Hepatocyte (in vitro differentiated cells): ENCODE data around the gene SCO1. TPM values are rescaled to one million over a fixed set of nuclear protein-coding genes. Genes with fewer than 3 reads are reported as not detected.

ENCODE experiments used
- DNase-seq: peaks from one replicate; pipeline ENCODE4 v3.0.0-alpha.2; 2016; ENCODE audit warnings: low spot score
- H2AFZ ChIP-seq: fragments of 200-600 bp; sonication (generic); 2 replicates; pipeline ENCODE4 v1.6.0; 2016; ENCODE audit warnings: antibody characterized with exemption, mild to moderate bottlenecking
- H3K27ac ChIP-seq: fragments of 200-600 bp; sonication (generic); 2 replicates; pipeline ENCODE4 v1.5.1; 2016; ENCODE audit warnings: mild to moderate bottlenecking
- H3K27me3 ChIP-seq: fragments of 200-600 bp; sonication (generic); 2 replicates; pipeline ENCODE4 v1.6.1; 2016
- H3K36me3 ChIP-seq: fragments of 200-600 bp; sonication (generic); replicated peaks from 2 replicates; pipeline ENCODE4 v1.5.1; 2016; ENCODE audit warnings: low read depth; ENCODE audit not compliant: insufficient read depth
- H3K4me1 ChIP-seq: fragments of 200-600 bp; sonication (generic); 2 replicates; pipeline ENCODE4 v1.5.1; 2016; ENCODE audit warnings: mild to moderate bottlenecking, moderate library complexity; ENCODE audit not compliant: insufficient read depth
- H3K4me2 ChIP-seq: fragments of 200-600 bp; sonication (generic); 2 replicates; pipeline ENCODE4 v1.6.0; 2016
- H3K4me3 ChIP-seq: fragments of 200-600 bp; sonication (generic); 2 replicates; pipeline ENCODE4 v1.5.1; 2016; ENCODE audit warnings: mild to moderate bottlenecking
- H3K79me2 ChIP-seq: fragments of 200-600 bp; sonication (generic); 2 replicates; pipeline ENCODE4 v1.6.0; 2017; ENCODE audit warnings: mild to moderate bottlenecking
- H3K9me2 ChIP-seq: fragments of 200-600 bp; sonication (generic); replicated peaks from 2 replicates; pipeline ENCODE4 v1.6.0; 2017; ENCODE audit warnings: mild to moderate bottlenecking; ENCODE audit not compliant: insufficient read depth
- H3K9me3 ChIP-seq: fragments of 200-600 bp; sonication (generic); 2 replicates; pipeline ENCODE4 v1.5.1; 2016; ENCODE audit warnings: low read depth, mild to moderate bottlenecking
- H4K20me1 ChIP-seq: fragments of 200-600 bp; sonication (generic); 2 replicates; pipeline ENCODE4 v1.6.0; 2016; ENCODE audit warnings: mild to moderate bottlenecking; ENCODE audit not compliant: insufficient read depth, poor library complexity, severe bottlenecking
- EZH2 ChIP-seq: fragments of 200-600 bp; sonication (generic); IDR thresholded peaks from 2 replicates; pipeline ENCODE4 v1.6.1; 2016; ENCODE audit warnings: antibody characterized with exemption, mild to moderate bottlenecking, borderline replicate concordance
- EZH2phosphoT487 ChIP-seq: fragments of 200-600 bp; sonication (generic); IDR thresholded peaks from one replicate; pipeline ENCODE4 v1.6.1; 2018; ENCODE audit warnings: antibody characterized with exemption, mild to moderate bottlenecking, low read depth, moderate library complexity; ENCODE audit not compliant: unreplicated experiment, severe bottlenecking
- WGBS: methylation state at CpG from one replicate; pipeline ENCODE4 v1.1.6; 2016; ENCODE audit warnings: low lambda C conversion rate; ENCODE audit errors: missing lambda C conversion rate; 5-methylcytosine and 5-hydroxymethylcytosine counted together
- polyA plus RNA-seq: library from polyadenylated mRNA; unstranded; fragments of >200 nt; fragmentation: Nextera tagmentation; extraction: Ambion mirVana; gene quantifications from 2 replicates; pipeline ENCODE4 v1.2.1, GENCODE V29; 2016
- total RNA-seq: library from RNA; depleted of rRNA; stranded (reverse); fragments of >200 nt; gene quantifications from 2 replicates; pipeline ENCODE4 v1.2.3, GENCODE V29; 2014
- TF ChIP-seq, protein P1 (sequence below): fragments of 200-600 bp; sonication (generic); IDR thresholded peaks from 2 replicates; pipeline ENCODE4 v1.5.1; 2016; ENCODE audit warnings: antibody characterized with exemption, mild to moderate bottlenecking; ENCODE audit not compliant: poor library complexity

The SCO1 gene
- total and polyA plus RNA-seq, 2 experiments from 2014 or later = 34.0 to 45.8 TPM

DNA sequence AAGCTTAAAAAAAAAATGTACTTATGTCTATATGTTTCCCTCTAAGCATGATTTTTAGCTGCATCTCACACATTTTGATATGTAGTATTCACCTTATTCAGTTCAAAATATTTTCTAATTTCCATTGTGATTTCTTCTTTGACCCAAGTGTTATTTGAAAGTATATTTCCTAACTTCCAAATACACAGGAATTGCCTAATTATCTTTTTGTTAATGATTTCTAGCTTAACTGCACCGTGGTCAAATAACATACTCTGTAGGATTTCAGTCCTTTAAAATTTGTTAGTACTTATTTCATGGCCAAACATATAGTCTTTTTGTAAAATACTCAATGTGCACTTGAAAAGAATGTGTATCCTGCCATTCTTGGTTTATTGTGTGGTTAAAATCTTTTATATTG is 21.2 kb upstream of the SCO1 start:
- H3K36me3 ChIP-seq = no peaks in the 10 kb centered on the region
- 0% methylated on average over 1 of the region's 1 CpG for WGBS
- no peak overlapping the region for H3K4me2 ChIP-seq
- no peak overlapping the region for H3K4me3 ChIP-seq
- H3K4me1 ChIP-seq = no peaks in the 10 kb centered on the region
- H3K9me2 ChIP-seq = no peaks in the 10 kb centered on the region
- H2AFZ ChIP-seq = no peak overlapping the region
- no peaks in the 10 kb centered on the region for H3K27me3 ChIP-seq
- DNase-seq = no peak
- no peaks in the 10 kb centered on the region for H4K20me1 ChIP-seq
- TF ChIP-seq, protein P1, sequence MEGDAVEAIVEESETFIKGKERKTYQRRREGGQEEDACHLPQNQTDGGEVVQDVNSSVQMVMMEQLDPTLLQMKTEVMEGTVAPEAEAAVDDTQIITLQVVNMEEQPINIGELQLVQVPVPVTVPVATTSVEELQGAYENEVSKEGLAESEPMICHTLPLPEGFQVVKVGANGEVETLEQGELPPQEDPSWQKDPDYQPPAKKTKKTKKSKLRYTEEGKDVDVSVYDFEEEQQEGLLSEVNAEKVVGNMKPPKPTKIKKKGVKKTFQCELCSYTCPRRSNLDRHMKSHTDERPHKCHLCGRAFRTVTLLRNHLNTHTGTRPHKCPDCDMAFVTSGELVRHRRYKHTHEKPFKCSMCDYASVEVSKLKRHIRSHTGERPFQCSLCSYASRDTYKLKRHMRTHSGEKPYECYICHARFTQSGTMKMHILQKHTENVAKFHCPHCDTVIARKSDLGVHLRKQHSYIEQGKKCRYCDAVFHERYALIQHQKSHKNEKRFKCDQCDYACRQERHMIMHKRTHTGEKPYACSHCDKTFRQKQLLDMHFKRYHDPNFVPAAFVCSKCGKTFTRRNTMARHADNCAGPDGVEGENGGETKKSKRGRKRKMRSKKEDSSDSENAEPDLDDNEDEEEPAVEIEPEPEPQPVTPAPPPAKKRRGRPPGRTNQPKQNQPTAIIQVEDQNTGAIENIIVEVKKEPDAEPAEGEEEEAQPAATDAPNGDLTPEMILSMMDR = no peak
- TF ChIP-seq EZH2phosphoT487 = no peak
- TF ChIP-seq EZH2 = no peak
- H3K9me3 ChIP-seq = no peaks in the 10 kb centered on the region
- H3K79me2 ChIP-seq = no peaks in the 10 kb centered on the region
- H3K27ac ChIP-seq = no peak overlapping the region

DNA sequence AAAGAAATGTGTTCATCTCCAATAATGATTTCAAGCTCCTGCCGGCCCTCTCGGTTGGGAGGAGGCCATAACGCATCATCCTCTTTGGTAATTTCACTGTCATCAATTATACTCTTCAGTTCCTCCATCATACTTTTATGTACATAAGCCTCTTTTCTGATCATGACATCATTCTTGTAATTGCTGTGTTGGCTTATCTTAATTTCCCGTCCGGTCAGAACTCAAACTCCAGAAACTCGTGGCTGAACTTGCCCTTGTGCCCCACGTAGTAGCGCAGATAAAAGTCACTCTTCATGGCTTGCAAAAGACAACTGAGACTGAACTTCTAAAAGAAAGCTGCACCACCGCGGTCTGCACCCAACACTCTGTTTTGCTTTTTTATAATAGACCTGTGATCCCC is 18.9 kb upstream of the SCO1 start:
- no peak for DNase-seq
- Histone ChIP-seq H2AFZ (no peak overlapping the region), H3K9me2 (no peaks in the 10 kb centered on the region), H3K36me3 (no peaks in the 10 kb centered on the region), H3K4me3 (no peak overlapping the region), H3K27ac (no peak overlapping the region), H3K27me3 (no peaks in the 10 kb centered on the region), H3K4me2 (no peak overlapping the region), H3K79me2 (no peaks in the 10 kb centered on the region), H3K4me1 (no peaks in the 10 kb centered on the region), H3K9me3 (no peaks in the 10 kb centered on the region), H4K20me1 (no peaks in the 10 kb centered on the region)
- TF ChIP-seq, protein P1 = no peak
- TF ChIP-seq EZH2phosphoT487 = no peak
- WGBS = 88% methylated on average over 10 of the region's 10 CpGs

DNA sequence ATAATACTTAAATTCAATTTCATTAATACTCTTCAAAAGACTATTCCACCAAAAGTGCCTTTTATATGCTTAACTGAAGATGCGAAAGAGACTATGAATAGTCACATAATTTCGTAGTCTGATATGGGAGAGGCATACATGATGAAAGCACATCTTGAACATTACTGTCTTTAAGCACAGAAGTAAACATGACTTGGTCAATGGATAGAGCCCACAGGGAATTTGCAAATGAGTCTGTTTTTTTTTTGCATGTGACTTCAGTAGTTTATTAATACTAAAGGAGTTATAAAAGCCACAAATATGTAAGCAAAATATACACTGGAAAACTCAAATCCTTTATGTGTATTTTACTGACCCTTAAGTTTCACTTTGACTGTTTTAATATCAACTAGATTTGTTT is 16.0 kb upstream of the SCO1 start:
- no peak overlapping the region for H3K4me3 ChIP-seq
- DNase-seq = no peak
- no peaks in the 10 kb centered on the region for H3K9me2 ChIP-seq
- H3K27ac ChIP-seq = no peak overlapping the region
- H3K27me3 ChIP-seq = no peaks in the 10 kb centered on the region
- no peak overlapping the region for H3K4me2 ChIP-seq
- WGBS = 74% methylated on average over 2 of the region's 2 CpGs
- H3K36me3 ChIP-seq = no peaks in the 10 kb centered on the region
- no peaks in the 10 kb centered on the region for H3K79me2 ChIP-seq
- TF ChIP-seq, protein P1 = no peak
- TF ChIP-seq EZH2phosphoT487 (no peak), EZH2 (no peak)
- H3K4me1 ChIP-seq = no peaks in the 10 kb centered on the region
- H2AFZ ChIP-seq = no peak overlapping the region
- H4K20me1 ChIP-seq = no peaks in the 10 kb centered on the region
- H3K9me3 ChIP-seq = no peaks in the 10 kb centered on the region

DNA sequence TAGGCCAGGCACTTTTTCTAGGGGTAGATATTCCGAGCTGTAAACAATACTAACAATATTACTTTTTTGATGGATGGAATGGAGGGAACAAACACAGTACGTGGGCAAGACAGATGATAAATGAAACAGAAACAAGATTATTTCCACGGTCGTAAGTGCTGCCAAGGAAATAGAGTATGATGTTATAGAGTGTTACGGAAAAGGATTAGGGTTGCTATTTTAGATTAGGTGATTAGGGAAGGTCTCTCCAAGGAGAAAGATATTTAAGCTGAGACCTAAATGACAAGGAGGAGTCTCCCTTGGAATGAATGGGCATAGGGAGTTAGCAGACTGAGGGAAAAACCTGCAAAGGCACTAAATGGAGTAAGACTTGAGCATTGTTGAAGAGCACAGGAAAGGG is 8.4 kb upstream of the SCO1 start:
- no peak overlapping the region for H3K4me3 ChIP-seq
- H2AFZ ChIP-seq = no peak overlapping the region
- no peaks in the 10 kb centered on the region for H3K9me2 ChIP-seq
- H3K79me2 ChIP-seq = peaks cover 26% of the 10 kb centered on the region
- 93% methylated on average over 5 of the region's 5 CpGs for WGBS
- no peaks in the 10 kb centered on the region for H3K4me1 ChIP-seq
- no peaks in the 10 kb centered on the region for H3K36me3 ChIP-seq
- no peak for DNase-seq
- no peaks in the 10 kb centered on the region for H4K20me1 ChIP-seq
- H3K27ac ChIP-seq = no peak overlapping the region
- TF ChIP-seq, protein P1 = no peak
- TF ChIP-seq EZH2 (no peak), EZH2phosphoT487 (no peak)
- H3K9me3 ChIP-seq = no peaks in the 10 kb centered on the region
- H3K4me2 ChIP-seq = no peak overlapping the region
- H3K27me3 ChIP-seq = no peaks in the 10 kb centered on the region
